ENCODE results near the gene IL17B.

Gene IL17B

DNA sequence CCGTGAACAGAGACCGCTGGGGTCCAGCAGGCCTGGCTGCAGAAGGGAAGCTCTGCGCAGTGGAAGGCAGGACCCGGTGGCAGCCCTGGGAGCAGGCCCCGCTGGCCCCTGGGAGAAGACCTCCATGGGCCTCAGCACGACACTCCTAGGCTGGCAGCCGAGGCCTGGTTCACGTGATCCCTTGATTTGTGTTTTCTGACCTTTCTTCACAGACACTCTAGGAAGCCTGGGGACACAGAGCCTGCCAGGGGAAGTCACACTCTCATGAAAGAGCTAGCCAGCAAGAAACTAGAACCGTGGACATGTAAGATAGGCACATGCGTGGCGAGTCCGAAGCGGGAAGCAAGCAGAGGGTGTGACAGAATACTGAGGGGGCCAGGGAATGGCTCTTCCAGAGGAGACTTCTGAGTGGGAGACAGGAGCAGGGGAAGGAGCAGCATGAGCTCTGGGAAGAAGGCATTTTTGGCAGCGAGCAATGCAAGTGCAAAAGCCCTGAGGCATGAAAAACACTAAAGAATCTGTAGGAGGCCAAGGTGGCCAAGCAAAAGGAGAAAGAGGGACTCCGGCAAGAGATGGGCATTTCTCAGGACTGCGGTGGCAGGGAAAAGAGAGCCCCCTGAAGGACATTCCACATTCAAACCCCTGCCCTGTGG, 26.6 kb upstream of the IL17B start:
- TF ChIP-seq, protein P1, sequence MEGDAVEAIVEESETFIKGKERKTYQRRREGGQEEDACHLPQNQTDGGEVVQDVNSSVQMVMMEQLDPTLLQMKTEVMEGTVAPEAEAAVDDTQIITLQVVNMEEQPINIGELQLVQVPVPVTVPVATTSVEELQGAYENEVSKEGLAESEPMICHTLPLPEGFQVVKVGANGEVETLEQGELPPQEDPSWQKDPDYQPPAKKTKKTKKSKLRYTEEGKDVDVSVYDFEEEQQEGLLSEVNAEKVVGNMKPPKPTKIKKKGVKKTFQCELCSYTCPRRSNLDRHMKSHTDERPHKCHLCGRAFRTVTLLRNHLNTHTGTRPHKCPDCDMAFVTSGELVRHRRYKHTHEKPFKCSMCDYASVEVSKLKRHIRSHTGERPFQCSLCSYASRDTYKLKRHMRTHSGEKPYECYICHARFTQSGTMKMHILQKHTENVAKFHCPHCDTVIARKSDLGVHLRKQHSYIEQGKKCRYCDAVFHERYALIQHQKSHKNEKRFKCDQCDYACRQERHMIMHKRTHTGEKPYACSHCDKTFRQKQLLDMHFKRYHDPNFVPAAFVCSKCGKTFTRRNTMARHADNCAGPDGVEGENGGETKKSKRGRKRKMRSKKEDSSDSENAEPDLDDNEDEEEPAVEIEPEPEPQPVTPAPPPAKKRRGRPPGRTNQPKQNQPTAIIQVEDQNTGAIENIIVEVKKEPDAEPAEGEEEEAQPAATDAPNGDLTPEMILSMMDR (IDR thresholded peaks at IDR 0.05; ENCODE audit: low read depth, low read length): no peak
- peak in 1 of 2 donors; percentile 25 for DNase-seq (ENCODE audit: low read depth in 2 of 2)
- H3K4me3 ChIP-seq (replicated peaks in 1 of 2; ENCODE audit: low read depth in 2 of 2, low read length in 2 of 2): no peak overlapping the region

DNA sequence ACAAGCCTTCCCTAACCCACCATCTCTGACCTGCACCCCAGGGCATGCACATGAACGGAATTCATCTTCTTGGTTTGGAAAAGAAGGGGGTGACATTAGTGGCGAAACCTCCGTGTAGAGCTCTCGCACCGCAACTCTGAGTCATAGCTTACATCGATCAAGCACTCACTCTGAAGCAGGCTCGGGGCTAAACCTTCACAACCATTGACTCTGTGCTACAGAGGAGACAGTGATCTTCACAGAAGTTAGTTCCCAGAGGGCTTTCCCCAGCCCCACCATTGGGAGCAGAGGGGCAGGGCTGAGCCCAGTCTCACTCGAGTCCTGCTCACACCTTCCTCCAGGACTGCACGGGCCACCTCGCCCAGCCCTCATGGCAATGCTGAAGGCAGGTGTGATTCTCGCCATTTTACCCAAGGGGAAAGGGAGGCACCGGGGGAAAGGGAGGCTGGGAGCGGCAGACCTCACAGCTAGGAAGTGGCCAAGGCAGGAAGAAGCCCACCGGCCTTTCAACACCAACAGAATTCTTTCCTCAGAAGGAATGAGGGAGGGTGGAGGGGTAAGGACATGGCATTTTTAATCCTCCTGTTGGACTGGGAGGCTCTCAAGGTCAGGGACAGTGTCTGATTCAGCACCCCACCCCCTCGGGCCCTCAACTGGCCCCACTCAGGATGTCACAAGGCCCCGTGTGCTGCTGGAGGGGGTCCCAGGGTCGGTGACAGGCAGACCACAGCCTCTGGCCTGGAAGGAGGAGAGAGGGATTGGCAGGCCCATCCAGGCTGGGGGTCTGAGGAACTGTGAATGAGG, 25.9 kb upstream of the IL17B start:
- TF ChIP-seq, protein P1 (IDR thresholded peaks at IDR 0.05; ENCODE audit: low read depth, low read length): no peak
- peak overlapping the region in 1 of 2 donors; percentile 12 for H3K4me3 ChIP-seq (replicated peaks in 1 of 2; ENCODE audit: low read depth in 2 of 2, low read length in 2 of 2)
- peak; percentile 57 to 87 for DNase-seq (ENCODE audit: low read depth in 2 of 2)

DNA sequence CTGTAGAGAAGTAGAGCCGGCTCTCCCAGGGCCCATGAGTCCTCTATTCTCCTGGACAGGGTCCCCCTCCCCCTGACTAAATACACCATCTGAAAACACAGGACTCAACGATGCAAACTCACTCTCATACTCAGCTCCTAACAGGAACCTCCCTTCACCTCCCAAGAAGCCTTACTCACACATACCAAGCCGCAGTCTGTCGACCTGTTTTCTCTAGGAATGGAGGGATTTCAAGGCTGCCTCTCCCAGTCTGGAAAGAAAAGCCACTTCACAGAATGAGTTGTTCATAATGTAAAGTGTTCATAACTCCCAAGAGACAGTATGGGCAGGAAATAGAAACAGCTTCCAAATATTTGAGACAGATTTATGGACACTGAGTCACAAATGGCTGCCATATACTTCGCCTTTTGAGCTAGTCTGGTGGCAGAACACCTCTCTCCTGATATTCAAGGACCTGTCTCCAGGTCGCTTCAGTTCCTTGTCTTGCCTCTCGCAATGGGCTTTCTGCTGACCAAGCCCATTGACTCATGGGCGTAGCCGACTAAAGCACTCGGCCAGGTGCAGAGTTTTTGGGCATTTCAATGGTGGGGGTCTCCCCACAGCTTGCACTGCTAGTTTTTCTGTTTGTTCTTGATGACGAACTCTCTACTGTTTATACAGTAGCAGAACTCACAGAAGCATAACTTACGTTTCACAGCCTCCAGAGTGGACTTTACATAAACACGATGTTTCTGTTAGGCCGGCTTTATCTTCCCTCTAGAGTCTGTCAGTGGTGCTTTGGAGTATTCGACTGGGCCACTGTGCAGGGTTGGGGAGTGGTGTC, 25.0 kb upstream of the IL17B start:
- DNase-seq (ENCODE audit: low read depth in 2 of 2): peak; percentile 57 to 97
- TF ChIP-seq, protein P1 (IDR thresholded peaks at IDR 0.05; ENCODE audit: low read depth, low read length): no peak
- H3K4me3 ChIP-seq (replicated peaks in 1 of 2; ENCODE audit: low read depth in 2 of 2, low read length in 2 of 2): no peak overlapping the region

DNA sequence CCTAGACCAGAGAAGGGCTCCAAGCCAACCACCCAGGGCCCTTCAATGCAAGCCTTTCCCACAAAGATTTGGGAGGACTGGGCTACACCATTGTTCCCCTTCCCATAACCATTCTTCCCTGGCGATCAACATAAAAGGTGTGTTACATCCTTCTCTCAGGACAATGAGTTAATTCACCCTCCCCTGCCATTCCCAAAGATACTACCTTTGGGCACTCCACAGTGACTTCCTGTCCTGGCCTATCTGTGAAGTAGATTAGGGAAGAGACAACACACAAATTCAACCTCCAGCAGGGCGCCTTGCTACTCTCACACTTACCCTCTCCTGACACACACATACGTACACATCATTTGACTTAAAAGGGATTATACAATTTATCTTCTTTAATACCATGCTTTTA, 23.2 kb upstream of the IL17B start:
- DNase-seq (ENCODE audit: low read depth in 2 of 2): no peak
- H3K4me3 ChIP-seq (replicated peaks in 1 of 2; ENCODE audit: low read depth in 2 of 2, low read length in 2 of 2): no peak overlapping the region
- TF ChIP-seq, protein P1 (IDR thresholded peaks at IDR 0.05; ENCODE audit: low read depth, low read length): no peak

DNA sequence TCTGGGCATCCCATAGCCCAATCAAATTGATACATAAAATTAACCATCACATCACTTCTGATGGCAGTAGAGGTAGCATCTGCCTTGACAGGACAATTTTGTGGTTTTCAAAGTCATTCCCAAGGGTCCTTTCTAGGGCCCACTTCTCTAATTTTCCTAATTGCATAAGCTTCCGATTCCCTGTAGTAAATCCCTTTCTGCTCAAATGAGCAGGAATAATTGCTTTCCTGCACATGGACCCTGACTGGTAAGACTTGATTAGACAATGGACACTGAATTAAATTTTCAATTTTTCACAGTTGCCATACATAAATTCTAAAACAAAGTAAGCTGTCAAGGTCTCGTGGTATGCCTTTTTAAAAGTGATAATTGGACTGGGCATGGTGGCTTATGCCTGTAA, 22.0 kb upstream of the IL17B start:
- DNase-seq (ENCODE audit: low read depth in 2 of 2): no peak
- H3K4me3 ChIP-seq (replicated peaks in 1 of 2; ENCODE audit: low read depth in 2 of 2, low read length in 2 of 2): no peak overlapping the region
- TF ChIP-seq, protein P1 (IDR thresholded peaks at IDR 0.05; ENCODE audit: low read depth, low read length): no peak

DNA sequence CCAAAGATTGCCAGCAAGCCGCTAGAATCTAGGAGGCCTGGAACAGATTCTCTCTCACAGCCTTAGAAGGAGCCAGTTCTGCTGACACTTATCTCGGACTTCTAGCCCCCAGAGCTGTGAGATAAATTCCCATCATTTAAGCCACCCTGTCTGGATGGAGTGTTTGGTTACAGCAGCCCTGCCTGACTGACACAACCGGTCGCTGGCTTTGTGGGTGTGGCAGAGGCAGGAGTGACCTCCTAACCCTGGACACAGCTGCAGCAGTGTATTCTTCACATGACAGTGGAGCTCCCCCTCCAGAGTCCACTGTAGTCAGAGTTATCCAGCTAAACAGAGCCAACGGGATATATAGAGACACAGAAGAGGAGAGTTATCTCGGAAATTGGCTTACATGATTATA, 21.2 kb upstream of the IL17B start:
- TF ChIP-seq, protein P1 (IDR thresholded peaks at IDR 0.05; ENCODE audit: low read depth, low read length): no peak
- no peak for DNase-seq (ENCODE audit: low read depth in 2 of 2)
- H3K4me3 ChIP-seq (replicated peaks in 1 of 2; ENCODE audit: low read depth in 2 of 2, low read length in 2 of 2): no peak overlapping the region
